MCF 10A (cell line): ENCODE results near the gene OPN1MW2. TPM values are rescaled to one million over a fixed set of nuclear protein-coding genes. Genes with fewer than 3 reads are reported as not detected.
"Not testable (repeated sequence)": the region's sequence is repeated elsewhere in the genome, so short reads cannot be mapped to it uniquely, and the experiment has no call there.

Source experiments
- BruUV-seq: library from RNA; stranded (reverse); fragments of 400-500 nt; replicated peaks from 2 replicates; lab custom pipeline; 2021; lab: Mats Ljungman, UMichigan
- CTCF ChIA-PET: fragments of 300-600 bp; sonication (Branson Sonifier 250); formaldehyde crosslinking; extraction: SDS; loops from one replicate; lab custom pipeline; 2021; ENCODE audit warnings: antibody characterized with exemption, inconsistent platforms; lab: Yijun Ruan, JAX
- POLR2A ChIA-PET: fragments of 300-600, 350-650 bp; sonication (Branson Sonifier 250); formaldehyde crosslinking; extraction: SDS; loops from one replicate; lab custom pipeline; 2020; ENCODE audit warnings: antibody characterized with exemption, inconsistent platforms; lab: Yijun Ruan, JAX
- DNase-seq: peaks from one replicate; pipeline ENCODE4 v3.0.0-alpha.2; 2018; ENCODE audit not compliant: unreplicated experiment
- H3K27ac Mint-ChIP-seq: one replicate; pipeline ENCODE4 v1.8.0; 2022; ENCODE audit warnings: mild to moderate bottlenecking, low read depth, mixed read lengths; ENCODE audit not compliant: unreplicated experiment
- H3K27me3 Mint-ChIP-seq: one replicate; pipeline ENCODE4 v1.8.0; 2022; ENCODE audit warnings: mixed read lengths; ENCODE audit not compliant: insufficient read depth, unreplicated experiment
- H3K36me3 Mint-ChIP-seq: one replicate; pipeline ENCODE4 v1.8.0; 2022; ENCODE audit warnings: mild to moderate bottlenecking, moderate library complexity, mixed read lengths; ENCODE audit not compliant: insufficient read depth, unreplicated experiment
- H3K4me1 Mint-ChIP-seq: one replicate; pipeline ENCODE4 v1.8.0; 2022; ENCODE audit warnings: mixed read lengths; ENCODE audit not compliant: insufficient read depth, unreplicated experiment
- H3K4me3 Mint-ChIP-seq: one replicate; pipeline ENCODE4 v1.8.0; 2022; ENCODE audit warnings: mild to moderate bottlenecking, moderate library complexity, mixed read lengths; ENCODE audit not compliant: unreplicated experiment
- H3K9me3 Mint-ChIP-seq: one replicate; pipeline ENCODE4 v1.8.0; 2022; ENCODE audit warnings: mixed read lengths; ENCODE audit not compliant: unreplicated experiment
- intact Hi-C: fragments of 100-400 bp; cut with micrococcal nuclease; formaldehyde crosslinking; loops from 2 replicates; pipeline ENCODE4 v1.14.1; 2022
- total RNA-seq: library from RNA; stranded (reverse); gene quantifications from 2 replicates; pipeline ENCODE4 v1.2.3, GENCODE V29; 2022

The OPN1MW2 gene
- total RNA-seq, 1 experiment from 2014 or later: not detected

- intact Hi-C loops, CTCF ChIA-PET, BruUV-seq, H3K9me3 Mint-ChIP-seq, H3K4me3 Mint-ChIP-seq, H3K36me3 Mint-ChIP-seq, H3K27ac Mint-ChIP-seq, DNase-seq, H3K27me3 Mint-ChIP-seq, H3K4me1 Mint-ChIP-seq, POLR2A ChIA-PET: not testable (repeated sequence)
Observed at GRCh38 chrX:154248076-154248475, 28.5 kb downstream of the OPN1MW2 start.

- DNase-seq, H3K27me3 Mint-ChIP-seq, H3K4me1 Mint-ChIP-seq, H3K4me3 Mint-ChIP-seq, H3K9me3 Mint-ChIP-seq, BruUV-seq, intact Hi-C loops, H3K36me3 Mint-ChIP-seq, POLR2A ChIA-PET, CTCF ChIA-PET, H3K27ac Mint-ChIP-seq: not testable (repeated sequence)
Observed at GRCh38 chrX:154257282-154257681, 37.7 kb downstream of the OPN1MW2 start, which contains the start of gene OPN1MW3. Gene OPN1MW3 (plus strand): TSS chrX:154257582. CDS start chrX:154257620, 38 bp downstream.

- CTCF ChIA-PET, BruUV-seq: not testable (repeated sequence)
Observed at GRCh38 chrX:154258711-154259110, 39.2 kb downstream of the OPN1MW2 start.

GRCh38 chrX:154263072-154263471, 43.5 kb downstream of the OPN1MW2 start:
- H3K4me1 Mint-ChIP-seq, DNase-seq, CTCF ChIA-PET, H3K4me3 Mint-ChIP-seq, BruUV-seq, H3K36me3 Mint-ChIP-seq, intact Hi-C loops, H3K27ac Mint-ChIP-seq, H3K27me3 Mint-ChIP-seq, H3K9me3 Mint-ChIP-seq, POLR2A ChIA-PET: not testable (repeated sequence)

More at GRCh38 chrX:154258711-154259110, 39.2 kb downstream of the OPN1MW2 start:
- H3K27me3 Mint-ChIP-seq, H3K9me3 Mint-ChIP-seq, H3K36me3 Mint-ChIP-seq, H3K4me1 Mint-ChIP-seq, H3K4me3 Mint-ChIP-seq, H3K27ac Mint-ChIP-seq, intact Hi-C loops, DNase-seq, POLR2A ChIA-PET: not testable (repeated sequence)

- H3K27me3 Mint-ChIP-seq, DNase-seq, H3K4me1 Mint-ChIP-seq, H3K4me3 Mint-ChIP-seq, CTCF ChIA-PET, BruUV-seq, intact Hi-C loops, H3K36me3 Mint-ChIP-seq, H3K9me3 Mint-ChIP-seq, H3K27ac Mint-ChIP-seq, POLR2A ChIA-PET: not testable (repeated sequence)
Observed at GRCh38 chrX:154269245-154269644, 49.7 kb downstream of the OPN1MW2 start.

Other genes starting within 250 kb of the OPN1MW2 start
- gene HCFC1, start 247.9 kb upstream of the OPN1MW2 start, total RNA-seq: 40.3 and 44.5 TPM in 2 replicates
- gene TMEM187, start 247.0 kb upstream of the OPN1MW2 start, total RNA-seq: 9.3 and 10.9 TPM in 2 replicates
- 201 and 237 TPM in 2 replicates for gene IRAK1, start 199.9 kb upstream of the OPN1MW2 start, total RNA-seq
- 46.9 and 47.2 TPM in 2 replicates for gene MECP2, start 122.0 kb upstream of the OPN1MW2 start, total RNA-seq
- gene OPN1LW, start 75.5 kb upstream of the OPN1MW2 start, total RNA-seq: not detected in 2 replicates
- not detected in 2 replicates for gene OPN1MW, start 37.2 kb upstream of the OPN1MW2 start, total RNA-seq
- gene OPN1MW3, start 37.8 kb downstream of the OPN1MW2 start, total RNA-seq: not detected in 2 replicates
- not detected in 2 replicates for gene TEX28, start 75.4 kb downstream of the OPN1MW2 start, total RNA-seq
- not detected in 2 replicates for gene TKTL1, start 76.0 kb downstream of the OPN1MW2 start, total RNA-seq
- gene FLNA, start 154.9 kb downstream of the OPN1MW2 start, total RNA-seq: 1,218 and 1,231 TPM in 2 replicates
- gene EMD, start 159.5 kb downstream of the OPN1MW2 start, total RNA-seq: 94.5 and 107 TPM in 2 replicates
- 3,490 and 3,785 TPM in 2 replicates for gene RPL10, start 178.6 kb downstream of the OPN1MW2 start, total RNA-seq
- 20.5 and 21.2 TPM in 2 replicates for gene DNASE1L1, start 189.5 kb downstream of the OPN1MW2 start, total RNA-seq
- gene TAFAZZIN, start 191.8 kb downstream of the OPN1MW2 start, total RNA-seq: 48.0 and 59.1 TPM in 2 replicates
- 48.7 and 57.0 TPM in 2 replicates for gene ATP6AP1, start 208.9 kb downstream of the OPN1MW2 start, total RNA-seq
- gene GDI1, start 217.4 kb downstream of the OPN1MW2 start, total RNA-seq: 89.9 and 121 TPM in 2 replicates
- 62.1 and 88.7 TPM in 2 replicates for gene FAM50A, start 224.4 kb downstream of the OPN1MW2 start, total RNA-seq
- 47.6 and 48.0 TPM in 2 replicates for gene PLXNA3, start 238.5 kb downstream of the OPN1MW2 start, total RNA-seq